PFSK-1 (cell line): ENCODE measurements around the gene TMEM52B.

Source experiments
- FOXP2 ChIP-seq: optimal IDR thresholded peaks from 2 replicates; pipeline ENCODE3; 2011; ENCODE audit warnings: borderline replicate concordance, control low read depth, inconsistent platforms; ENCODE audit not compliant: insufficient read depth; ENCODE audit errors: extremely low read length, extremely low read depth
- POLR2AphosphoS5 ChIP-seq: IDR thresholded peaks from 2 replicates; pipeline ENCODE4 v1.6.1; 2012; ENCODE audit warnings: low read depth, mild to moderate bottlenecking, control low read depth, low read length, moderate library complexity
- SIN3A ChIP-seq: IDR thresholded peaks from 2 replicates; pipeline ENCODE4 v1.6.1; 2012; ENCODE audit warnings: mild to moderate bottlenecking, low read length, moderate library complexity, borderline replicate concordance; ENCODE audit not compliant: insufficient read depth
- TAF1 ChIP-seq: IDR thresholded peaks from 2 replicates; pipeline ENCODE4 v1.6.1; 2012; ENCODE audit warnings: low read length, control low read depth, borderline replicate concordance; ENCODE audit not compliant: insufficient read depth
- TF ChIP-seq, protein P1 (sequence below), 2 experiments: IDR thresholded peaks; 2 replicates each; pipeline versions ENCODE4 v1.6.1 to v1.8.0; 2011 to 2012; ENCODE audit warnings: low read depth in 2 of 2, low read length in 2 of 2, control low read depth in 1 of 2, inconsistent platforms in 1 of 2, mild to moderate bottlenecking in 1 of 2, moderate library complexity in 1 of 2; ENCODE audit not compliant: insufficient read depth in 1 of 2

TMEM52B gene

DNA sequence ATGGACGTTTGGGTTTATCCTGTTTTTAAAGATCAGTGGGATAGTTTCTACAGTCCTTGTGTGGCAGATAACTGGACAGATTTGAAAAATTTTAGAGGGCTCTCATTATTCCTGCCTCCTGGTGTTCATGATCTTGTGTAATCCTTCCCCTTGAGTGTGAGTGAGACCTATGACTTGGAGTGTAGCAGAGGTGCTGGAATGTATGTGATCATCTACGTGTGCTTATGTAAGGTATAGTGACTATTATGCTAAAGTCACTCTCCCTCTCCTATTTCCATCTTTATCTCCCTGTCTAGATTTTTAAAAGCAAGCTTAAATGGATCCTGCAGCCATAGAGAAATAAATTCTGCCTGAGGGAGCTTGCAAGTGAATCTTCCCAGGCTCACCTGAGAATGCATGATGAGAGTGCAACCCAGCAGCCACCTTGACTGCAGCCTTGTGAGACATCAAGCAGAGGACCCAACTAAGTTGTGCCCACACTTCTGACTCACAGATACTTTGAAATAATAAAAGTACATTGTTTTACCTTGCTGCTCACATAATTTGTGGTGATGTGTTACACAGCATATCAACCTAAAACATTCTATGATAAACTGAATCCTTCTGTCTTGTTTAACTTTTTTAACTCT lies 3.7 kb upstream of the TMEM52B start:
- no peak for TF ChIP-seq FOXP2

DNA sequence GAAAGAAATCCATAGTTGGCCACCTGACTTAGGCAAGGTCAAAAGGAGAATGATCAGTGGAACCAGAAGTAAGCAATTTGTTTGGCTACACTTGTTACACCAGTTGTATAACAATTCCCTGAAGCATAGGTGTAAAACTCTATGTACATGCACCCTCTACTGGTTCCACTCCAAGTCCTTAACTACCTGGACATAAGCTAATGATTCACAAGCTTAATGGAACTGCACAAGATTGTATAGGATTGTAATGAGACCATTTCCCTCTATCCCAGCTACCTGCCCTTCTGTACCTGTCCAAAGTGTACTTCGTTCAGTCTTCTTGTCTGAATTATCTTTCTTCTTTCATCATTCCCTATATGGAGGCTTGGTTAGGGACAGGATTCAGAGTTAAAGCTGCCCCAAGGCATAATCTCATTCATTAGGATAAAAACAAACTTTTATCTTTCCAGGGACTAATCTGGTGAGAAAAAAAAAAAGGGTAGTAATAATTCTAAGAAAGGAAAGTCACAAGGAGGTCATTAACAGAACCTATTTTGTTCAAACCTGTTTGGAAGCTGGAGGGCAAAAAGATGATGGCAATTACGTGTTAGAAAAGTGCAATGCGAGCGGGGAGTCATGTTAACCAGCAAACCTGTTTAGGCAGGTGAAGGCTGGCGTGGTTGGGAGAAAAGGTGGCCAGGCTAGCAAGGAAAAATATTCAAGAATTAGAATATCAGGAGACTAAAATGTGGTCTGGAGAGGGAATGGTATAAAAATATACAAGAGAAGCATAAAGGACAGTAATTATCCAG lies 2.8 kb upstream of the TMEM52B start:
- TF ChIP-seq TAF1 (no peak), FOXP2 (no peak), POLR2AphosphoS5 (no peak), SIN3A (no peak)
- TF ChIP-seq, protein P1, sequence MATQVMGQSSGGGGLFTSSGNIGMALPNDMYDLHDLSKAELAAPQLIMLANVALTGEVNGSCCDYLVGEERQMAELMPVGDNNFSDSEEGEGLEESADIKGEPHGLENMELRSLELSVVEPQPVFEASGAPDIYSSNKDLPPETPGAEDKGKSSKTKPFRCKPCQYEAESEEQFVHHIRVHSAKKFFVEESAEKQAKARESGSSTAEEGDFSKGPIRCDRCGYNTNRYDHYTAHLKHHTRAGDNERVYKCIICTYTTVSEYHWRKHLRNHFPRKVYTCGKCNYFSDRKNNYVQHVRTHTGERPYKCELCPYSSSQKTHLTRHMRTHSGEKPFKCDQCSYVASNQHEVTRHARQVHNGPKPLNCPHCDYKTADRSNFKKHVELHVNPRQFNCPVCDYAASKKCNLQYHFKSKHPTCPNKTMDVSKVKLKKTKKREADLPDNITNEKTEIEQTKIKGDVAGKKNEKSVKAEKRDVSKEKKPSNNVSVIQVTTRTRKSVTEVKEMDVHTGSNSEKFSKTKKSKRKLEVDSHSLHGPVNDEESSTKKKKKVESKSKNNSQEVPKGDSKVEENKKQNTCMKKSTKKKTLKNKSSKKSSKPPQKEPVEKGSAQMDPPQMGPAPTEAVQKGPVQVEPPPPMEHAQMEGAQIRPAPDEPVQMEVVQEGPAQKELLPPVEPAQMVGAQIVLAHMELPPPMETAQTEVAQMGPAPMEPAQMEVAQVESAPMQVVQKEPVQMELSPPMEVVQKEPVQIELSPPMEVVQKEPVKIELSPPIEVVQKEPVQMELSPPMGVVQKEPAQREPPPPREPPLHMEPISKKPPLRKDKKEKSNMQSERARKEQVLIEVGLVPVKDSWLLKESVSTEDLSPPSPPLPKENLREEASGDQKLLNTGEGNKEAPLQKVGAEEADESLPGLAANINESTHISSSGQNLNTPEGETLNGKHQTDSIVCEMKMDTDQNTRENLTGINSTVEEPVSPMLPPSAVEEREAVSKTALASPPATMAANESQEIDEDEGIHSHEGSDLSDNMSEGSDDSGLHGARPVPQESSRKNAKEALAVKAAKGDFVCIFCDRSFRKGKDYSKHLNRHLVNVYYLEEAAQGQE (IDR thresholded peaks at IDR 0.05; ENCODE audit: insufficient read depth in 1 of 2, low read depth in 2 of 2, low read length in 2 of 2), result no peak

DNA sequence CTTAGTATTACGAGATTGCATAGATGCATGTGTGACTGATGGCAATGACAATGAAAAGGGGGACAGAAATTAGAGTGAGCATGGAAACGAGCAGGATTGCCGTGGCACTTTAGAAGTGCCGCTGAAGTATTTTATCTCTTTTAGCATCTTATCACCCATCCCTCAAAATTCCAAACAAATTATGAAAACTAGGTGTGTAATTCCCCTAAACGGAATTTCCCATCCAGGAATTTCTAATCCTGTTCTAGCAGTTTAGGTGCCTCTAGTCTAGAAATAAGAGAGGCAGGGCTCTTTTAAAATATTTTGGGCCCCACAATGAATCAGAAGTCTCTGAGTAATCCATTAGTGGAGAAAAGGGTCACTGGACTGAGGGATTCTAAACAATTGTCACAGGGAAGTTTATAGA lies 947 bp downstream of the TMEM52B start:
- TF ChIP-seq, protein P1 (IDR thresholded peaks at IDR 0.05; ENCODE audit: insufficient read depth in 1 of 2, low read depth in 2 of 2, low read length in 2 of 2), result no peak
- TF ChIP-seq TAF1 (no peak), FOXP2 (no peak), SIN3A (no peak), POLR2AphosphoS5 (no peak)

DNA sequence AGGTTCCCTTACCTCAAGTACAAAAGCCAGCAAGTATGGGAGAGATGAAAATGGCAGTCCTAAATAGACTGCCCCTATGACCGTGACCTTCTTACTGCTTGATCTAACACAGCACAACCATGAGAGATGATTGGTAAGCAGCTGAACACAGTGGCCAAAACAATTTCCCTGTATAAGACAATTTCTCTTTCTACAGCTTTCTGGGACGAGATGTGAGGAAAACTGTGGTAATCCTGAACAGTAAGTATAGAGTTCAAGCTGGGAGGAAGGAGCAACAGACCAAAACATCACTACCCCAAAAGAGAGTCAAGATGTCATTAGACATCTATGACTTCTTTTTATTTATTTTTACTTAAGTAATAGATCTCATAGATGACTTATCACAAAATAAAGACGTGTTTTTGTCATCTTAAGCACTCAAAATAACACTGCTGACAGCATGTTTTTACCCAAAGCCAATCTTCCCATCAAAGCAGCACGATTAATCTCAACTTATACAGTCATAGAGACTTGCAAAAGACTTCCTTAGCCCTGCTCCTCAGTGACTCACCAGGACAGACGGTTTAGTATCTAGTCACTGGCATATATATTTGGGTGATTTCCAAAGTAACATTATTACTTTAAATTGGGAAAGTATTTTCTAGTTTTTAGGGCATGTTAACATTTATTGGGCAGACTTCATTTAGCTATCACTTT lies 3.7 kb downstream of the TMEM52B start:
- TF ChIP-seq TAF1, result no peak
- no peak for TF ChIP-seq FOXP2
- no peak for TF ChIP-seq SIN3A
- TF ChIP-seq, protein P1 (IDR thresholded peaks at IDR 0.05; ENCODE audit: insufficient read depth in 1 of 2, low read depth in 2 of 2, low read length in 2 of 2), result no peak
- TF ChIP-seq POLR2AphosphoS5, result no peak

DNA sequence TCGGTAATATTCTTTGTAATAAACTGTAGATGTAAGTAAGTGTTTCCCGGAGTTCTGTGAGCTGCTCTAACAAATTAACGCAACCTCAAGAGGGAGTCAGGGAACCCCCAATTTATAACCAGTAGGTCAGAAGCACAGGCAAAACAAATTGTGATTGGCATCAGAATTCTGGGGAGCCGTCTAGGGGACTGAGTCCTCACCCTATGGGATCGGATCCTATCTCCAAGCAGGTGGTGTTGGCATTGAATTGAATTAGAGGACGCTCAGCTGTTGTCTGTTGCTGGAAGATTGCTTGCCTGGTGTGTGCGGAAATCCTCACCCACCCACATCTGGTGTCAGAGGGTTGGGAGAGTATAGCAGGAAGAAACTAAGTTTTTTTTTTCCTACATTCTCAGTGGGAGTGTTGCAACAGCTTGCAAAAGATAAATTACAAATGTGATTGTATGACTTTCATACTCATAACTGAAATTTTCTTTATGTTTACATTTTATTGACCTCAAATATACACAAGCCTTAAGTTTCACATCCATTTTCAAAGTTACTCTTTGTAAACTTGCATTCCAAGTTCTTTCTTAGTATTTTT lies 5.5 kb downstream of the TMEM52B start:
- TF ChIP-seq, protein P1 (IDR thresholded peaks at IDR 0.05; ENCODE audit: insufficient read depth in 1 of 2, low read depth in 2 of 2, low read length in 2 of 2), result no peak
- TF ChIP-seq TAF1 (no peak), FOXP2 (no peak), POLR2AphosphoS5 (no peak), SIN3A (no peak)
